Endothelial cell (in vitro differentiated cells): ENCODE measurements around the gene TP53BP2. TPM values are rescaled to one million over a fixed set of nuclear protein-coding genes. Genes with fewer than 3 reads are reported as not detected.
"Not testable (repeated sequence)": the region's sequence is repeated elsewhere in the genome, so short reads cannot be mapped to it uniquely, and the experiment has no call there.

Experiments used
- DNase-seq: peaks from one replicate; pipeline ENCODE4 v3.0.0; 2021; ENCODE audit warnings: low spot score
- H3K27ac Mint-ChIP-seq: one replicate; pipeline ENCODE4 v1.8.0; 2021; ENCODE audit warnings: mixed read lengths, inconsistent platforms; ENCODE audit not compliant: unreplicated experiment
- H3K27me3 Mint-ChIP-seq: one replicate; pipeline ENCODE4 v1.8.0; 2021; ENCODE audit warnings: mild to moderate bottlenecking, moderate library complexity, mixed read lengths, inconsistent platforms; ENCODE audit not compliant: unreplicated experiment
- H3K36me3 Mint-ChIP-seq: one replicate; pipeline ENCODE4 v1.8.0; 2021; ENCODE audit warnings: mild to moderate bottlenecking, low read depth, mixed read lengths, inconsistent platforms; ENCODE audit not compliant: unreplicated experiment
- H3K4me1 Mint-ChIP-seq: one replicate; pipeline ENCODE4 v1.8.0; 2021; ENCODE audit warnings: mild to moderate bottlenecking, mixed read lengths, inconsistent platforms; ENCODE audit not compliant: unreplicated experiment
- H3K4me3 Mint-ChIP-seq: one replicate; pipeline ENCODE4 v1.8.0; 2021; ENCODE audit warnings: mild to moderate bottlenecking, mixed read lengths, inconsistent platforms; ENCODE audit not compliant: unreplicated experiment
- H3K9me3 Mint-ChIP-seq: one replicate; pipeline ENCODE4 v1.8.0; 2021; ENCODE audit warnings: mixed read lengths, inconsistent platforms; ENCODE audit not compliant: unreplicated experiment
- total RNA-seq: library from RNA; stranded (reverse); fragmentation: NEBNext Ultra II Directional; extraction: Animal tissue kit (Norgen Biotek cat#: 25700); gene quantifications from one replicate; pipeline ENCODE4 v1.2.1, GENCODE V29; 2021; ENCODE audit not compliant: unreplicated experiment
- TF ChIP-seq, protein P1 (sequence below): fragments of 200-600 bp; sonication (generic); IDR thresholded peaks from one replicate; pipeline ENCODE4 v1.5.0; 2021; ENCODE audit warnings: antibody characterized with exemption; ENCODE audit not compliant: unreplicated experiment

The TP53BP2 gene
- total RNA-seq, 1 donor from 2014 or later: 42.0 TPM

- Mint-ChIP-seq H3K27me3 (peaks cover 5% of the 10 kb centered on the region), H3K36me3 (no peaks in the 10 kb centered on the region), H3K4me3 (no peak overlapping the region), H3K9me3 (no peaks in the 10 kb centered on the region), H3K27ac (no peak overlapping the region), H3K4me1 (no peaks in the 10 kb centered on the region)
- DNase-seq: no peak
- TF ChIP-seq, protein P1, sequence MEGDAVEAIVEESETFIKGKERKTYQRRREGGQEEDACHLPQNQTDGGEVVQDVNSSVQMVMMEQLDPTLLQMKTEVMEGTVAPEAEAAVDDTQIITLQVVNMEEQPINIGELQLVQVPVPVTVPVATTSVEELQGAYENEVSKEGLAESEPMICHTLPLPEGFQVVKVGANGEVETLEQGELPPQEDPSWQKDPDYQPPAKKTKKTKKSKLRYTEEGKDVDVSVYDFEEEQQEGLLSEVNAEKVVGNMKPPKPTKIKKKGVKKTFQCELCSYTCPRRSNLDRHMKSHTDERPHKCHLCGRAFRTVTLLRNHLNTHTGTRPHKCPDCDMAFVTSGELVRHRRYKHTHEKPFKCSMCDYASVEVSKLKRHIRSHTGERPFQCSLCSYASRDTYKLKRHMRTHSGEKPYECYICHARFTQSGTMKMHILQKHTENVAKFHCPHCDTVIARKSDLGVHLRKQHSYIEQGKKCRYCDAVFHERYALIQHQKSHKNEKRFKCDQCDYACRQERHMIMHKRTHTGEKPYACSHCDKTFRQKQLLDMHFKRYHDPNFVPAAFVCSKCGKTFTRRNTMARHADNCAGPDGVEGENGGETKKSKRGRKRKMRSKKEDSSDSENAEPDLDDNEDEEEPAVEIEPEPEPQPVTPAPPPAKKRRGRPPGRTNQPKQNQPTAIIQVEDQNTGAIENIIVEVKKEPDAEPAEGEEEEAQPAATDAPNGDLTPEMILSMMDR: no peak
Observed at GRCh38 chr1:223872308-223872901, 26.7 kb upstream of the TP53BP2 start.

- Mint-ChIP-seq H3K9me3 (no peaks in the 10 kb centered on the region), H3K27ac (no peak overlapping the region), H3K4me3 (no peak overlapping the region), H3K36me3 (no peaks in the 10 kb centered on the region), H3K27me3 (peaks cover 5% of the 10 kb centered on the region), H3K4me1 (no peaks in the 10 kb centered on the region)
- TF ChIP-seq, protein P1: no peak
- no peak for DNase-seq
Observed at GRCh38 chr1:223870617-223871574, 25.1 kb upstream of the TP53BP2 start.

GRCh38 chr1:223864599-223865368, 19.0 kb upstream of the TP53BP2 start:
- not testable (repeated sequence) for H3K4me1 Mint-ChIP-seq, H3K27me3 Mint-ChIP-seq, H3K9me3 Mint-ChIP-seq, H3K27ac Mint-ChIP-seq, H3K4me3 Mint-ChIP-seq, DNase-seq, H3K36me3 Mint-ChIP-seq

DNA sequence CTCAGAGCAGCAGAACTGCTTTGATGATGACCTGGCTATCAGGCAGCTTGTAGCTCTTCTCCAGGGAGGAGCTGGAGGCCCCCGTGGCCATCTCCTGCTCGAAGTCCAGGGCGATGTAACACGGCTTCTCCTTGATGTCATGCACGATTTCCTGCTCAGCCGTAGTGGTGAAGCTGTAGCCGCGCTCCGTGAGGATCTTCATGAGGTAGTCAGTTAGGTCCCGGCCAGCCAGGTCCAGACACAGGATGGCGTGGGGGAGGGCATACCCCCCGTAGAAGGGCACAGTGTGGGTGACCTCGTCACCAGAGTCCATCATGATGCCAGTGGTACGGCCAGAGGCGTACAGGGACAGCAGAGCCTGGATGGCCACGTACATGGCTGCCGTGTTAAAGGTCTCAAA, 18.3 kb upstream of the TP53BP2 start:
- Mint-ChIP-seq H3K4me1 (peaks cover 5% of the 10 kb centered on the region), H3K4me3 (no peak overlapping the region), H3K9me3 (no peaks in the 10 kb centered on the region), H3K27me3 (no peaks in the 10 kb centered on the region), H3K36me3 (no peaks in the 10 kb centered on the region), H3K27ac (no peak overlapping the region)
- TF ChIP-seq, protein P1: no peak
- DNase-seq: no peak

GRCh38 chr1:223861904-223862303, 16.2 kb upstream of the TP53BP2 start:
- Mint-ChIP-seq H3K27ac (no peak overlapping the region), H3K36me3 (no peaks in the 10 kb centered on the region), H3K27me3 (peaks cover 3% of the 10 kb centered on the region), H3K4me3 (no peak overlapping the region), H3K9me3 (no peaks in the 10 kb centered on the region), H3K4me1 (peaks cover 5% of the 10 kb centered on the region)
- TF ChIP-seq, protein P1: no peak
- DNase-seq: no peak
